Nephron (organoid): ENCODE data around the gene RAPGEF4.

ENCODE experiments used
- H3K27ac Mint-ChIP-seq, 3 experiments: 2 replicates each; pipeline ENCODE4 v1.8.0; 2020; ENCODE audit warnings: mixed read lengths in 3 of 3, mild to moderate bottlenecking in 2 of 3, moderate library complexity in 1 of 3
- H3K27me3 Mint-ChIP-seq: 2 replicates; pipeline ENCODE4 v1.8.0; 2021; ENCODE audit warnings: low read depth, mild to moderate bottlenecking, moderate library complexity, mixed read lengths
- H3K36me3 Mint-ChIP-seq: 2 replicates; pipeline ENCODE4 v1.8.0; 2020; ENCODE audit warnings: low read depth, mixed read lengths
- H3K4me1 Mint-ChIP-seq: 2 replicates; pipeline ENCODE4 v1.8.0; 2020; ENCODE audit warnings: mixed read lengths
- H3K4me3 Mint-ChIP-seq, 3 experiments: 2 replicates each; pipeline ENCODE4 v1.8.0; 2020; ENCODE audit warnings: mild to moderate bottlenecking in 3 of 3, mixed read lengths in 3 of 3, moderate library complexity in 2 of 3
- H3K9me3 Mint-ChIP-seq: 2 replicates; pipeline ENCODE4 v1.8.0; 2020; ENCODE audit warnings: mixed read lengths
- TF ChIP-seq, protein P1 (sequence below), 3 experiments: fragments of 200-600 bp; sonication (generic); IDR thresholded peaks; one replicate each; pipeline ENCODE4 v1.5.0; 2021; ENCODE audit warnings: antibody characterized with exemption in 3 of 3; ENCODE audit not compliant: unreplicated experiment in 3 of 3

The RAPGEF4 gene

GRCh38 chr2:172821370-172822338, 86.0 kb downstream of the RAPGEF4 start:
- H3K27me3 Mint-ChIP-seq, result no peaks in the 10 kb centered on the region
- H3K36me3 Mint-ChIP-seq, result no peaks in the 10 kb centered on the region
- no peaks in the 10 kb centered on the region for H3K4me1 Mint-ChIP-seq
- H3K4me3 Mint-ChIP-seq, result no peak overlapping the region
- H3K27ac Mint-ChIP-seq, result peak overlapping the region in 1 of 3 experiments; percentile 26
- H3K9me3 Mint-ChIP-seq, result no peaks in the 10 kb centered on the region
- TF ChIP-seq, protein P1, sequence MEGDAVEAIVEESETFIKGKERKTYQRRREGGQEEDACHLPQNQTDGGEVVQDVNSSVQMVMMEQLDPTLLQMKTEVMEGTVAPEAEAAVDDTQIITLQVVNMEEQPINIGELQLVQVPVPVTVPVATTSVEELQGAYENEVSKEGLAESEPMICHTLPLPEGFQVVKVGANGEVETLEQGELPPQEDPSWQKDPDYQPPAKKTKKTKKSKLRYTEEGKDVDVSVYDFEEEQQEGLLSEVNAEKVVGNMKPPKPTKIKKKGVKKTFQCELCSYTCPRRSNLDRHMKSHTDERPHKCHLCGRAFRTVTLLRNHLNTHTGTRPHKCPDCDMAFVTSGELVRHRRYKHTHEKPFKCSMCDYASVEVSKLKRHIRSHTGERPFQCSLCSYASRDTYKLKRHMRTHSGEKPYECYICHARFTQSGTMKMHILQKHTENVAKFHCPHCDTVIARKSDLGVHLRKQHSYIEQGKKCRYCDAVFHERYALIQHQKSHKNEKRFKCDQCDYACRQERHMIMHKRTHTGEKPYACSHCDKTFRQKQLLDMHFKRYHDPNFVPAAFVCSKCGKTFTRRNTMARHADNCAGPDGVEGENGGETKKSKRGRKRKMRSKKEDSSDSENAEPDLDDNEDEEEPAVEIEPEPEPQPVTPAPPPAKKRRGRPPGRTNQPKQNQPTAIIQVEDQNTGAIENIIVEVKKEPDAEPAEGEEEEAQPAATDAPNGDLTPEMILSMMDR (IDR thresholded peaks at IDR 0.05; ENCODE audit: unreplicated experiment in 3 of 3), result no peak

- H3K27ac Mint-ChIP-seq, result no peak overlapping the region
- no peak overlapping the region for H3K4me3 Mint-ChIP-seq
- no peaks in the 10 kb centered on the region for H3K4me1 Mint-ChIP-seq
- no peaks in the 10 kb centered on the region for H3K27me3 Mint-ChIP-seq
- no peaks in the 10 kb centered on the region for H3K36me3 Mint-ChIP-seq
- H3K9me3 Mint-ChIP-seq, result no peaks in the 10 kb centered on the region
- TF ChIP-seq, protein P1 (IDR thresholded peaks at IDR 0.05; ENCODE audit: unreplicated experiment in 3 of 3), result no peak
These were observed 86.9 kb downstream of the RAPGEF4 start for GRCh38 chr2:172822585-172822984.

GRCh38 chr2:172823261-172823850, 87.7 kb downstream of the RAPGEF4 start:
- no peak overlapping the region for H3K27ac Mint-ChIP-seq
- no peaks in the 10 kb centered on the region for H3K27me3 Mint-ChIP-seq
- H3K9me3 Mint-ChIP-seq, result no peaks in the 10 kb centered on the region
- TF ChIP-seq, protein P1 (IDR thresholded peaks at IDR 0.05; ENCODE audit: unreplicated experiment in 3 of 3), result no peak
- no peak overlapping the region for H3K4me3 Mint-ChIP-seq
- no peaks in the 10 kb centered on the region for H3K36me3 Mint-ChIP-seq
- H3K4me1 Mint-ChIP-seq, result no peaks in the 10 kb centered on the region

DNA sequence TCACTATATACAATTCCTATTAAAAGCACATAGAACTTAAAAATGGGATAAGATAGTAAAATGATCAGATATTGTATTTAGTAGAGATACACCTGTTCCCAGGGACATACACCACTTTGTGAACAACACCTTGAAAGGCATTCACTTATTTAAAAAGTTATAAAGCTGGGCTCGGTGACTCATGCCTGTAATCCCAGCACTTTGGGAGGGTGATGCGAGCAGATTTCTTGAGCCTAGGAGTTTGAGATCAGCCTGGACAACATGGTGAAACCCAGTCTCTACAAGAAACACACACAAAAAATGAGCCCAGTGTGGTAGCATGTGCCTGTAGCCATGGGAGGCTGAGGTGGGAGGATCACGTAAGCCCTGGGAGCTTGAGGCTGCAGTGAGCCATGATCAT, 90.9 kb downstream of the RAPGEF4 start:
- H3K4me1 Mint-ChIP-seq, result no peaks in the 10 kb centered on the region
- H3K27me3 Mint-ChIP-seq, result no peaks in the 10 kb centered on the region
- TF ChIP-seq, protein P1 (IDR thresholded peaks at IDR 0.05; ENCODE audit: unreplicated experiment in 3 of 3), result no peak
- H3K9me3 Mint-ChIP-seq, result no peaks in the 10 kb centered on the region
- no peak overlapping the region for H3K4me3 Mint-ChIP-seq
- H3K36me3 Mint-ChIP-seq, result no peaks in the 10 kb centered on the region
- H3K27ac Mint-ChIP-seq, result no peak overlapping the region

GRCh38 chr2:172829229-172829628, 93.6 kb downstream of the RAPGEF4 start:
- Mint-ChIP-seq H3K9me3 (no peaks in the 10 kb centered on the region), H3K4me1 (peaks cover 7% of the 10 kb centered on the region), H3K36me3 (no peaks in the 10 kb centered on the region), H3K27me3 (no peaks in the 10 kb centered on the region), H3K4me3 (no peak overlapping the region), H3K27ac (no peak overlapping the region)
- TF ChIP-seq, protein P1 (IDR thresholded peaks at IDR 0.05; ENCODE audit: unreplicated experiment in 3 of 3), result no peak
